ENCODE results near the gene SLIT3.

- TF ChIP-seq EGR1 (IDR thresholded peaks at IDR 0.05; ENCODE audit: borderline replicate concordance in 1 of 2, low read depth in 2 of 2, low read length in 2 of 2) (no peak), CTCF (IDR thresholded peaks at IDR 0.05 in 2 of 3, conservative IDR thresholded peaks at IDR 0.05 in 1 of 3; ENCODE audit: control insufficient read depth in 2 of 3, extremely low read depth in 1 of 3, insufficient read depth in 1 of 3, low read depth in 3 of 3, low read length in 3 of 3) (no peak)
Measured at GRCh38 chr5:169095410-169095960, 205.5 kb downstream of the SLIT3 start.
